ENCODE measurements around the gene UQCC5.

GRCh38 chr3:52537726-52538421 is 1.5 kb downstream of the UQCC5 start:
- TF ChIP-seq POLR2AphosphoS5 (IDR thresholded peaks at IDR 0.05; ENCODE audit: low read depth, low read length): no peak
- no peak for TF ChIP-seq POLR2A (IDR thresholded peaks at IDR 0.05; ENCODE audit: low read depth, low read length)
- TF ChIP-seq SPI1 (IDR thresholded peaks at IDR 0.05; ENCODE audit: low read depth, low read length): no peak
- TF ChIP-seq TAF1 (IDR thresholded peaks at IDR 0.05; ENCODE audit: low read depth, low read length): no peak
- no peak for TF ChIP-seq PAX5 (IDR thresholded peaks at IDR 0.05; ENCODE audit: insufficient read depth, low read length, severe bottlenecking)
- no peak for TF ChIP-seq POU2F2 (IDR thresholded peaks at IDR 0.05; ENCODE audit: low read depth, low read length)
